H9 (cell line): ENCODE data around the gene FSTL4. TPM values are rescaled to one million over a fixed set of nuclear protein-coding genes. Genes with fewer than 3 reads are reported as not detected.

Experiments used
- DNase-seq: peaks from one replicate; pipeline ENCODE4 v3.0.0-alpha.2; 2017
- H2AFZ ChIP-seq: one replicate; pipeline ENCODE4 v1.6.1; 2013; ENCODE audit warnings: mild to moderate bottlenecking, low read length, control low read depth, moderate library complexity
- H2AK5ac ChIP-seq: 2 replicates; pipeline ENCODE4 v1.6.1; 2013; ENCODE audit warnings: low read length, control low read depth, mixed read lengths; ENCODE audit not compliant: insufficient read length
- H2BK120ac ChIP-seq: one replicate; pipeline ENCODE4 v1.6.1; 2013; ENCODE audit warnings: low read depth, mild to moderate bottlenecking, low read length, control low read depth, inconsistent platforms; ENCODE audit not compliant: poor library complexity, severe bottlenecking
- H2BK12ac ChIP-seq: 2 replicates; pipeline ENCODE4 v1.6.1; 2013; ENCODE audit warnings: low read length, control low read depth, mixed read lengths, low read depth; ENCODE audit not compliant: insufficient read length
- H2BK15ac ChIP-seq: 2 replicates; pipeline ENCODE4 v1.6.1; 2013; ENCODE audit warnings: low read depth, low read length, control low read depth
- H2BK20ac ChIP-seq: one replicate; pipeline ENCODE4 v1.6.1; 2013; ENCODE audit warnings: low read depth, mild to moderate bottlenecking, low read length, control low read depth, inconsistent platforms; ENCODE audit not compliant: poor library complexity, severe bottlenecking
- H2BK5ac ChIP-seq: 2 replicates; pipeline ENCODE4 v1.6.1; 2013; ENCODE audit warnings: low read length, control low read depth, mixed read lengths; ENCODE audit not compliant: insufficient read length
- H3K14ac ChIP-seq: 2 replicates; pipeline ENCODE4 v1.6.1; 2013; ENCODE audit warnings: low read length, control low read depth; ENCODE audit not compliant: insufficient read depth
- H3K18ac ChIP-seq: 2 replicates; pipeline ENCODE4 v1.6.1; 2013; ENCODE audit warnings: low read depth, mild to moderate bottlenecking, mixed read lengths, low read length, control low read depth; ENCODE audit not compliant: insufficient read length
- H3K23ac ChIP-seq: 2 replicates; pipeline ENCODE4 v1.6.1; 2013; ENCODE audit warnings: low read length, control low read depth, mixed read lengths, low read depth; ENCODE audit not compliant: insufficient read length
- H3K23me2 ChIP-seq: 2 replicates; pipeline ENCODE4 v1.6.1; 2013; ENCODE audit warnings: low read depth, mild to moderate bottlenecking, mixed read lengths, low read length, control low read depth; ENCODE audit not compliant: insufficient read length, poor library complexity, severe bottlenecking
- H3K27ac ChIP-seq: 2 replicates; pipeline ENCODE4 v1.5.1; 2013; ENCODE audit warnings: low read length, control low read depth, mixed read lengths, low read depth; ENCODE audit not compliant: insufficient read length
- H3K27me3 ChIP-seq: 2 replicates; pipeline ENCODE4 v1.6.1; 2013; ENCODE audit warnings: low read length, control low read depth, inconsistent platforms; ENCODE audit not compliant: insufficient read depth
- H3K4ac ChIP-seq: 2 replicates; pipeline ENCODE4 v1.6.1; 2013; ENCODE audit warnings: low read depth, mild to moderate bottlenecking, control low read depth, inconsistent platforms, low read length, moderate library complexity
- H3K4me1 ChIP-seq: 2 replicates; pipeline ENCODE4 v1.6.1; 2013; ENCODE audit warnings: low read length, control low read depth, inconsistent platforms; ENCODE audit not compliant: insufficient read depth
- H3K4me2 ChIP-seq: 2 replicates; pipeline ENCODE4 v1.6.1; 2013; ENCODE audit warnings: low read length, control low read depth, mixed read lengths; ENCODE audit not compliant: insufficient read length, insufficient read depth
- H3K56ac ChIP-seq: 2 replicates; pipeline ENCODE4 v1.6.1; 2013; ENCODE audit warnings: low read depth, mild to moderate bottlenecking, mixed read lengths, low read length, control low read depth; ENCODE audit not compliant: insufficient read length
- H3K79me1 ChIP-seq: 2 replicates; pipeline ENCODE4 v1.6.1; 2013; ENCODE audit warnings: low read depth, mild to moderate bottlenecking, moderate library complexity, low read length, control low read depth, inconsistent platforms; ENCODE audit not compliant: insufficient read depth, poor library complexity, severe bottlenecking
- H3K79me2 ChIP-seq: 2 replicates; pipeline ENCODE4 v1.6.1; 2013; ENCODE audit warnings: low read length, control low read depth, inconsistent platforms; ENCODE audit not compliant: insufficient read depth
- H3K9ac ChIP-seq: 2 replicates; pipeline ENCODE4 v1.6.1; 2013; ENCODE audit warnings: low read length, control low read depth, mixed read lengths; ENCODE audit not compliant: insufficient read length; ENCODE audit errors: extremely low read depth
- H3K9me3 ChIP-seq: one replicate; pipeline ENCODE4 v1.6.1; 2013; ENCODE audit warnings: low read depth, low read length, inconsistent platforms; ENCODE audit not compliant: control insufficient read depth
- H3T11ph ChIP-seq: one replicate; pipeline ENCODE4 v1.6.1; 2013; ENCODE audit warnings: mild to moderate bottlenecking, low read length, control low read depth, inconsistent platforms
- H4K20me1 ChIP-seq: one replicate; pipeline ENCODE4 v1.6.1; 2013; ENCODE audit not compliant: control insufficient read depth, insufficient read length, insufficient read depth
- H4K5ac ChIP-seq: 2 replicates; pipeline ENCODE4 v1.6.1; 2013; ENCODE audit warnings: low read depth, mild to moderate bottlenecking, mixed read lengths, low read length, control low read depth; ENCODE audit not compliant: insufficient read length
- H4K8ac ChIP-seq: replicated peaks from 2 replicates; pipeline ENCODE4 v1.6.1; 2013; ENCODE audit warnings: low read length, control low read depth, mixed read lengths, low read depth; ENCODE audit not compliant: insufficient read length
- H4K91ac ChIP-seq: 2 replicates; pipeline ENCODE4 v1.6.1; 2013; ENCODE audit warnings: low read depth, mild to moderate bottlenecking, moderate library complexity, mixed read lengths, low read length, control low read depth; ENCODE audit not compliant: insufficient read length
- H3K27ac Mint-ChIP-seq, 3 experiments: 2 replicates in 2 of 3; 3 replicates in 1 of 3; pipeline ENCODE4 v1.8.0; 2020 to 2021; ENCODE audit warnings: mixed read lengths in 3 of 3, mild to moderate bottlenecking in 1 of 3, moderate library complexity in 1 of 3
- H3K27me3 Mint-ChIP-seq: 2 replicates; pipeline ENCODE4 v1.8.0; 2021; ENCODE audit warnings: low read depth, mild to moderate bottlenecking, moderate library complexity, mixed read lengths
- H3K36me3 Mint-ChIP-seq, 3 experiments: 2 replicates in 2 of 3; 3 replicates in 1 of 3; pipeline ENCODE4 v1.8.0; 2020 to 2021; ENCODE audit warnings: low read depth in 3 of 3, mixed read lengths in 3 of 3; ENCODE audit not compliant: insufficient read depth in 1 of 3
- H3K4me1 Mint-ChIP-seq, 2 experiments: 2 replicates each; pipeline ENCODE4 v1.8.0; 2020; ENCODE audit warnings: mixed read lengths in 2 of 2
- H3K4me3 Mint-ChIP-seq, 2 experiments: 2 replicates in 1 of 2; 3 replicates in 1 of 2; pipeline ENCODE4 v1.8.0; 2020 to 2021; ENCODE audit warnings: mild to moderate bottlenecking in 2 of 2, mixed read lengths in 2 of 2, moderate library complexity in 1 of 2
- H3K9me3 Mint-ChIP-seq, 2 experiments: 2 replicates in 1 of 2; 3 replicates in 1 of 2; pipeline ENCODE4 v1.8.0; 2020; ENCODE audit warnings: mild to moderate bottlenecking in 2 of 2, mixed read lengths in 2 of 2, moderate library complexity in 1 of 2
- CTCF ChIP-seq: fragments of 200-600 bp; sonication (generic); conservative IDR thresholded peaks from 3 replicates; pipeline ENCODE4 v1.8.0; 2021; ENCODE audit warnings: antibody characterized with exemption, mild to moderate bottlenecking
- WGBS: extraction: QIAGEN DNeasy Blood & Tissue Kit; methylation state at CpG from one replicate; pipeline ENCODE4 v1.1.7; 2013; ENCODE audit warnings: missing lambda C conversion rate, low lambda C conversion rate, mixed read lengths; ENCODE audit not compliant: insufficient read length; ENCODE audit errors: extremely low coverage; 5-methylcytosine and 5-hydroxymethylcytosine counted together
- total RNA-seq: library from RNA; stranded (reverse); gene quantifications from 2 replicates; pipeline ENCODE4 v1.2.1, GENCODE V29; 2021

The FSTL4 gene
- total RNA-seq, 1 experiment from 2014 or later = 5.7 TPM

GRCh38 chr5:133261993-133262392 lies 350.3 kb downstream of the FSTL4 start:
- H4K91ac ChIP-seq = no peak overlapping the region
- Mint-ChIP-seq H3K36me3 (no peaks in the 10 kb centered on the region; a peak in 1 of 7 replicates), H3K4me1 (peaks cover 16 to 21% of the 10 kb centered on the region in 2 experiments), H3K27ac (no peak overlapping the region), H3K27me3 (peaks cover 2% of the 10 kb centered on the region; the same call in 1 of the 2 replicates), H3K9me3 (no peaks in the 10 kb centered on the region), H3K4me3 (no peak overlapping the region)
- no peaks in the 10 kb centered on the region for H3K79me1 ChIP-seq
- H2AK5ac ChIP-seq = no peak overlapping the region
- no peak overlapping the region for H3K14ac ChIP-seq
- H3K18ac ChIP-seq = no peak overlapping the region
- peak; percentile 26; the same call in 1 of the 3 replicates for TF ChIP-seq CTCF
- no peaks in the 10 kb centered on the region for H3K79me2 ChIP-seq
- H3K56ac ChIP-seq = no peak overlapping the region
- H2AFZ ChIP-seq = no peak overlapping the region
- H3K23me2 ChIP-seq = no peaks in the 10 kb centered on the region
- H4K5ac ChIP-seq = no peak overlapping the region
- no peak overlapping the region for H3K23ac ChIP-seq
- H3K9ac ChIP-seq = no peak overlapping the region
- no peak for DNase-seq
- no peak overlapping the region for H2BK20ac ChIP-seq
- no peaks in the 10 kb centered on the region for H4K20me1 ChIP-seq
- no peak overlapping the region for H2BK12ac ChIP-seq
- H3K4me1 ChIP-seq = no peaks in the 10 kb centered on the region
- H3K4me2 ChIP-seq = no peak overlapping the region
- no peaks in the 10 kb centered on the region for H3K9me3 ChIP-seq
- no peak overlapping the region for H4K8ac ChIP-seq
- no peak overlapping the region for H3T11ph ChIP-seq
- H3K27ac ChIP-seq = no peak overlapping the region
- no peak overlapping the region for H2BK120ac ChIP-seq
- no CpG with 5 or more reads among the region's 6 CpGs for WGBS
- no peaks in the 10 kb centered on the region for H3K27me3 ChIP-seq
- no peak overlapping the region for H2BK15ac ChIP-seq
- no peak overlapping the region for H2BK5ac ChIP-seq
- no peak overlapping the region for H3K4ac ChIP-seq
